ENCODE results near the gene SLC30A3.
"Not testable (repeated sequence)": the region's sequence is repeated elsewhere in the genome, so short reads cannot be mapped to it uniquely, and the experiment has no call there.

Gene SLC30A3

DNA sequence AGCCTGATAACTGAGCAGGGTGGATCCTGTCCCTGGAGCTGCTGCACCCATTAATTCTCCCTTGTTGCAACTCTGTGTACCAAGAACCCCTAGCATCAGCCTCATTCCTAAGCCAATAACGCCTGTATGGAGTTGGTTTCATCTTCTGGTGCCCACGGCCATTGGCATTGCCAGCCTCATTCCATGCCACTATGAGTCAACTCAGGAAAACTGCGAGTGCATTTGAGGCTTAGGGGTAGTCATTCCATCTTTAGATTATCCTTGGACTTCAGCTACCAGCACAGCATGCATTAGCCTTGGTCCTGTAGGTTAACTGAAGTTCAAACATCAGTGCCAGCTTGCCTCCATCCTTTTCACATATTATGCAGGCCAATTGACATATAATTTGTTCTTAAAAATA, 18.0 kb upstream of the SLC30A3 start:
- Histone ChIP-seq H3K4me1 (ENCODE audit: low read length) (peaks cover 9% of the 10 kb centered on the region), H3K27ac (ENCODE audit: low read length) (no peak overlapping the region), H3K4me3 (ENCODE audit: low read length) (no peak overlapping the region), H3K79me2 (ENCODE audit: low read length) (no peaks in the 10 kb centered on the region), H3K9me3 (ENCODE audit: insufficient read depth, low read length) (no peaks in the 10 kb centered on the region), H3K9ac (ENCODE audit: low read length) (no peak overlapping the region), H2AFZ (ENCODE audit: low read depth, low read length) (no peak overlapping the region), H3K36me3 (replicated peaks; ENCODE audit: low read depth, low read length) (no peaks in the 10 kb centered on the region), H3K27me3 (ENCODE audit: low read depth, low read length) (peaks cover 11% of the 10 kb centered on the region; the same call in 1 of the 2 replicates), H4K20me1 (ENCODE audit: insufficient read depth, low read length) (no peaks in the 10 kb centered on the region), H3K4me2 (ENCODE audit: low read length) (no peak overlapping the region)
- no peak for TF ChIP-seq EZH2phosphoT487 (IDR thresholded peaks at IDR 0.05; ENCODE audit: low read depth)
- TF ChIP-seq, protein P1, sequence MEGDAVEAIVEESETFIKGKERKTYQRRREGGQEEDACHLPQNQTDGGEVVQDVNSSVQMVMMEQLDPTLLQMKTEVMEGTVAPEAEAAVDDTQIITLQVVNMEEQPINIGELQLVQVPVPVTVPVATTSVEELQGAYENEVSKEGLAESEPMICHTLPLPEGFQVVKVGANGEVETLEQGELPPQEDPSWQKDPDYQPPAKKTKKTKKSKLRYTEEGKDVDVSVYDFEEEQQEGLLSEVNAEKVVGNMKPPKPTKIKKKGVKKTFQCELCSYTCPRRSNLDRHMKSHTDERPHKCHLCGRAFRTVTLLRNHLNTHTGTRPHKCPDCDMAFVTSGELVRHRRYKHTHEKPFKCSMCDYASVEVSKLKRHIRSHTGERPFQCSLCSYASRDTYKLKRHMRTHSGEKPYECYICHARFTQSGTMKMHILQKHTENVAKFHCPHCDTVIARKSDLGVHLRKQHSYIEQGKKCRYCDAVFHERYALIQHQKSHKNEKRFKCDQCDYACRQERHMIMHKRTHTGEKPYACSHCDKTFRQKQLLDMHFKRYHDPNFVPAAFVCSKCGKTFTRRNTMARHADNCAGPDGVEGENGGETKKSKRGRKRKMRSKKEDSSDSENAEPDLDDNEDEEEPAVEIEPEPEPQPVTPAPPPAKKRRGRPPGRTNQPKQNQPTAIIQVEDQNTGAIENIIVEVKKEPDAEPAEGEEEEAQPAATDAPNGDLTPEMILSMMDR (IDR thresholded peaks at IDR 0.05; ENCODE audit: low read depth, low read length), result no peak

DNA sequence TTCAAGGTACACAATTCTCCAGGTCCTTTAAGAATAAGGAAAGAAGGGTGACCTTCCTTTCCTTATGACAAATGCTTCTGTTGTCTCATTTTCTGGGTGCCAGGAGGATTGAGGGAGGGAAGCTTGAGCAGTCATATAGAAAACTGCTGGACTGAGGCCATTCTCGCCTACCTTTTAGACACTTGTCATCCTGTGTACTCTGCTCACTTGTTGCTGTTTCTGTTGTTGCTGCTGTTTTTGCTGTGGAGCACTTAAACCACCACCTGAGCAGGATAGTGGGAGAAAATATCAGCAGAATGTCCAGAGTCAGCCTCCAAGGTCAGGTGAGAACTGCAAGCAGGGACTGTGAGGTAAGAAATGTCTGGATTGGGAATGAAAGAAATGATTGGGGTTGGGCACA, 15.2 kb upstream of the SLC30A3 start:
- Histone ChIP-seq H3K36me3 (replicated peaks; ENCODE audit: low read depth, low read length) (no peaks in the 10 kb centered on the region), H3K27me3 (ENCODE audit: low read depth, low read length) (peaks cover 15% of the 10 kb centered on the region; the same call in 1 of the 2 replicates), H3K9me3 (ENCODE audit: insufficient read depth, low read length) (no peaks in the 10 kb centered on the region), H3K4me2 (ENCODE audit: low read length) (no peak overlapping the region), H3K4me1 (ENCODE audit: low read length) (peaks cover 9% of the 10 kb centered on the region), H3K4me3 (ENCODE audit: low read length) (no peak overlapping the region), H3K79me2 (ENCODE audit: low read length) (no peaks in the 10 kb centered on the region), H4K20me1 (ENCODE audit: insufficient read depth, low read length) (no peaks in the 10 kb centered on the region), H3K27ac (ENCODE audit: low read length) (no peak overlapping the region), H3K9ac (ENCODE audit: low read length) (no peak overlapping the region), H2AFZ (ENCODE audit: low read depth, low read length) (no peak overlapping the region)
- no peak for TF ChIP-seq EZH2phosphoT487 (IDR thresholded peaks at IDR 0.05; ENCODE audit: low read depth)
- TF ChIP-seq, protein P1 (IDR thresholded peaks at IDR 0.05; ENCODE audit: low read depth, low read length), result no peak

DNA sequence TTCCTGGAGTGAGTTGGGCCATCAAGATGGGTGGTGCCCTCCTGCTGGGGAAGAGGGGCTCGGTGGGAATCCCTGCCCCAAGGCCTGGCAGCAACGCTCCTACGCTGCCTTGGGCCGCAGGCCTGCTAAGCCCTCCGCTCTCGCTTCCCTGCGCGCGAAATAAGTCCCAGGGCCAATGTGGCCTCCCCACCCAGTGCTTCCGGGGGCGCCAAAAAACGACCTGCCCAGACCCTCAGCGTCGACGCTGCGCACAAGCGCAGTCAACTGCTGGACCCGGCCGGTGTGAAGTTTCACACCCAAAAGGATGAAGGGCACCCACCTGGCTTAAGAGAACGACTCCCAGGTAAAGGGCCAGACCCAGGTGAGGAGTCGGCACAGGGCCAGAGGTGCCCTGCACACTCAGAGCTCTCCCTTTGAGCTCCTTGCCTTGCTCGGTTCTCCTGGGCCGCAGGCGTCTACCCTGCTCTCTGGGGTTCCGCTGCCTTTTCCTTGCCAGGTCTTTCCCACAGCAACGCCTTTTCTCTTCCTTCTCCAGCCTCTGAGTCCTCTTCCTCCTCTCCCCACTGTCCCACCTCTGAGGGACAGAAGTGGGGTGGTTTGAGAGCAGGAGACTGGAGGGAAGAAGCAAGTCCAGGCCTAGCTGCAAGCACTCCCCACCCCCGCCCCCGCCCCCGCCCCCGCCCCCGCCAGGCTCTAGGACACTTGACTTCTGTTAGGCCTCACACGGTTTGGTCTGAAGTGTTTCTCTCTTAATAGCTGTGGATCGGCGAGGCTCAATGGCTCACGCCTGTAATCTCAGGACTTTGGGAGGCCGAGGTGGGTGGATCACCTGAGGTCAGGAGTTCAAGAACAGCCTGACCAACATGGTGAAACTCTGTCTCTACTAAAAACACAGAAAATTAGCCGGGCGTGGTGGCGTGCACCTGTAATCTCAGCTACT, 12.6 kb upstream of the SLC30A3 start, which contains the start of gene DNAJC5G:
DNAJC5G (plus strand) TSS at position 223 of the 940 bp plus-strand sequence. CDS start 1,296 bp downstream, outside the sequence.
- H3K9me3 ChIP-seq (ENCODE audit: insufficient read depth, low read length), result no peaks in the 10 kb centered on the region
- no peak within 1 kb of the TSS for H3K4me3 ChIP-seq (ENCODE audit: low read length)
- TF ChIP-seq, protein P1 (IDR thresholded peaks at IDR 0.05; ENCODE audit: low read depth, low read length), result no peak
- TF ChIP-seq EZH2phosphoT487 (IDR thresholded peaks at IDR 0.05; ENCODE audit: low read depth), result no peak
- no peaks in the 10 kb centered on the region for H3K79me2 ChIP-seq (ENCODE audit: low read length)
- H3K27ac ChIP-seq (ENCODE audit: low read length), result no peak within 1 kb of the TSS
- peaks cover 16% of the 10 kb centered on the region for H3K4me1 ChIP-seq (ENCODE audit: low read length)
- H2AFZ ChIP-seq (ENCODE audit: low read depth, low read length), result no peak within 1 kb of the TSS
- H3K27me3 ChIP-seq (ENCODE audit: low read depth, low read length), result peaks cover 13% of the 10 kb centered on the region; the same call in 1 of the 2 replicates
- no peaks in the 10 kb centered on the region for H4K20me1 ChIP-seq (ENCODE audit: insufficient read depth, low read length)
- no peaks in the 10 kb centered on the region for H3K36me3 ChIP-seq (replicated peaks; ENCODE audit: low read depth, low read length)
- H3K4me2 ChIP-seq (ENCODE audit: low read length), result no peak within 1 kb of the TSS
- no peak within 1 kb of the TSS for H3K9ac ChIP-seq (ENCODE audit: low read length)

DNA sequence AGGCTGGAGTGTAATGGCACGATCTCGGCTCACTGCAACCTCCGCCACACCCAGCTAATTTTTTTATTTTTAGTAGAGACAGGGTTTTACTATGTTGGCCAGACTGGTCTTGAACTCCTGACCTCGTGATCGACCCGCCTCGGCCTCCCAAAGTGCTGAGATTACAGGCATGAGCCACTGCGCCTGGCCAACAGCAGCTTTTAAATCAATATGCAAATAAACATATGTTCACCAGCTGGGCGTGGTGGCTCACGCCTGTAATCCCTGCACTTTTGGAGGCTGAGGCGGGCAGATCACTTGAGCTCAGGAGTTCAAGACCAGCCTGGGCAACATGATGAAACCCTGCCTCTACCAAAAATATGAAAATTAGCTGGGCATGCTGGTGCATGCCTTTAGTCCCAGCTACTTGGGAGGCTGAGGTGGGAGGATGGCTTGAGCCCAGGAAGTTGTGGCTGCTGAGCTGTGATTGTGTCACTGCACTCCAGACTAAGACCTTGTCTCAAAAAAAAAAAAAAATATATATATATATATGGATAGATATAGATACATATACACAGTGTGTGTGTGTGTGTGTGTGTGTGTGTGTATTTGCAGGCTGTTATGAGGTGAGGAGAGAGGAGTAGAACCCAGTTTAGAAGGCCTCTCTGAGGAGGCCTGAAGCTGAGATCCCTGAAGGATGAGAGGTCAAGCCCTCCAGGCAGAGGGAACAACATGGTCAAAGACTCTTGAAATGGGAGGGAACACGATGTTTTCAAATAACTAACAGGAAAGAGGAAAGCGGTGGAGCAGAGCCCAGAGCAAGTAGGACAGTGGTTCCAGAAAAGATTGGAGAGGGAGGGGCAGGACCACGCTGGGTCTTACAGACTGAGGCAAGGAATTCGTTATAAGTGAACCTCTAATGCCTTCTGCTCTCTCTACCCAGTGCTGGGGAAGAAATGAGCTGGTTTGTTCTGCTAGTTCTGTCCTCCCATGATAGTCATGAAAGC, 10.0 kb upstream of the SLC30A3 start:
- H3K36me3 ChIP-seq (replicated peaks; ENCODE audit: low read depth, low read length); H3K4me1 ChIP-seq (ENCODE audit: low read length); H3K27ac ChIP-seq (ENCODE audit: low read length); H3K79me2 ChIP-seq (ENCODE audit: low read length); H3K9ac ChIP-seq (ENCODE audit: low read length); H2AFZ ChIP-seq (ENCODE audit: low read depth, low read length); H3K9me3 ChIP-seq (ENCODE audit: insufficient read depth, low read length); H4K20me1 ChIP-seq (ENCODE audit: insufficient read depth, low read length); H3K4me2 ChIP-seq (ENCODE audit: low read length); H3K4me3 ChIP-seq (ENCODE audit: low read length): not testable (repeated sequence)
- H3K27me3 ChIP-seq (ENCODE audit: low read depth, low read length), result peaks cover 28% of the 10 kb centered on the region

All from OCI-LY3 (cell line).